Astrocyte (in vitro differentiated cells and primary cell): ENCODE measurements around the gene PKNOX2. TPM values are rescaled to one million over a fixed set of nuclear protein-coding genes. Genes with fewer than 3 reads are reported as not detected.

ENCODE experiments used
- DNase-seq: peaks from one replicate; pipeline ENCODE4 v3.0.0-alpha.2; 2010; ENCODE audit warnings: low read depth
- FAIRE-seq: peaks from 2 replicates; lab custom pipeline; 2011; peaks lifted over from hg19 to GRCh38; lab: Jason Lieb, UNC
- H2AFZ ChIP-seq: 2 replicates; pipeline ENCODE4 v1.6.0; 2012; ENCODE audit warnings: low read depth, low read length, inconsistent platforms
- H3K27ac ChIP-seq: 2 replicates; pipeline ENCODE4 v1.5.1; 2011; ENCODE audit warnings: low read depth, low read length, inconsistent platforms
- H3K27me3 ChIP-seq: 2 replicates; pipeline ENCODE4 v1.6.0; 2011; ENCODE audit warnings: low read length, inconsistent platforms; ENCODE audit not compliant: insufficient read depth
- H3K36me3 ChIP-seq: 2 replicates; pipeline ENCODE4 v1.5.1; 2011; ENCODE audit warnings: low read length, inconsistent platforms; ENCODE audit not compliant: insufficient read depth
- H3K4me1 ChIP-seq: 2 replicates; pipeline ENCODE4 v1.5.1; 2011; ENCODE audit warnings: low read length, inconsistent platforms; ENCODE audit not compliant: insufficient read depth
- H3K4me2 ChIP-seq: 2 replicates; pipeline ENCODE4 v1.6.0; 2012; ENCODE audit warnings: low read length, inconsistent platforms
- H3K4me3 ChIP-seq: 2 replicates; pipeline ENCODE4 v1.5.1; 2011; ENCODE audit warnings: low read depth, mild to moderate bottlenecking, low read length, inconsistent platforms; ENCODE audit not compliant: insufficient read depth
- H3K79me2 ChIP-seq: 2 replicates; pipeline ENCODE4 v1.6.0; 2012; ENCODE audit warnings: mild to moderate bottlenecking, low read length, inconsistent platforms; ENCODE audit not compliant: insufficient read depth
- H3K9ac ChIP-seq: 2 replicates; pipeline ENCODE4 v1.6.0; 2012; ENCODE audit warnings: mild to moderate bottlenecking, low read length, inconsistent platforms
- H3K9me3 ChIP-seq: 2 replicates; pipeline ENCODE4 v1.5.1; 2012; ENCODE audit warnings: low read depth, mild to moderate bottlenecking, low read length, inconsistent platforms; ENCODE audit not compliant: insufficient read depth
- H4K20me1 ChIP-seq: 2 replicates; pipeline ENCODE4 v1.6.0; 2012; ENCODE audit warnings: low read length, inconsistent platforms; ENCODE audit not compliant: insufficient read depth
- H3K27ac Mint-ChIP-seq: one replicate; pipeline ENCODE4 v1.8.0; 2021; ENCODE audit warnings: mild to moderate bottlenecking, mixed read lengths; ENCODE audit not compliant: unreplicated experiment
- H3K27me3 Mint-ChIP-seq: one replicate; pipeline ENCODE4 v1.8.0; 2021; ENCODE audit warnings: low read depth, mixed read lengths; ENCODE audit not compliant: unreplicated experiment
- H3K36me3 Mint-ChIP-seq: one replicate; pipeline ENCODE4 v1.8.0; 2021; ENCODE audit warnings: low read depth, mixed read lengths; ENCODE audit not compliant: unreplicated experiment
- H3K4me1 Mint-ChIP-seq: one replicate; pipeline ENCODE4 v1.8.0; 2021; ENCODE audit warnings: low read depth, mixed read lengths; ENCODE audit not compliant: unreplicated experiment
- H3K4me3 Mint-ChIP-seq: one replicate; pipeline ENCODE4 v1.8.0; 2021; ENCODE audit warnings: mild to moderate bottlenecking, moderate library complexity, mixed read lengths; ENCODE audit not compliant: unreplicated experiment
- H3K9me3 Mint-ChIP-seq: one replicate; pipeline ENCODE4 v1.8.0; 2021; ENCODE audit warnings: mild to moderate bottlenecking, mixed read lengths; ENCODE audit not compliant: unreplicated experiment
- EZH2 ChIP-seq: IDR thresholded peaks from 2 replicates; pipeline ENCODE4 v1.6.1; 2012; ENCODE audit warnings: mild to moderate bottlenecking, low read length, inconsistent platforms; ENCODE audit not compliant: insufficient read depth
- total RNA-seq: library from RNA; stranded (reverse); gene quantifications from 2 replicates; pipeline ENCODE4 v1.2.1, GENCODE V29; 2021
- TF ChIP-seq, protein P1 (sequence below): IDR thresholded peaks from 2 replicates; pipeline ENCODE4 v1.5.1; 2011; ENCODE audit warnings: low read depth, mild to moderate bottlenecking, inconsistent platforms, low read length, moderate library complexity; ENCODE audit not compliant: insufficient read depth

The PKNOX2 gene
- total RNA-seq, 1 donor from 2014 or later: 53.4 TPM

DNA sequence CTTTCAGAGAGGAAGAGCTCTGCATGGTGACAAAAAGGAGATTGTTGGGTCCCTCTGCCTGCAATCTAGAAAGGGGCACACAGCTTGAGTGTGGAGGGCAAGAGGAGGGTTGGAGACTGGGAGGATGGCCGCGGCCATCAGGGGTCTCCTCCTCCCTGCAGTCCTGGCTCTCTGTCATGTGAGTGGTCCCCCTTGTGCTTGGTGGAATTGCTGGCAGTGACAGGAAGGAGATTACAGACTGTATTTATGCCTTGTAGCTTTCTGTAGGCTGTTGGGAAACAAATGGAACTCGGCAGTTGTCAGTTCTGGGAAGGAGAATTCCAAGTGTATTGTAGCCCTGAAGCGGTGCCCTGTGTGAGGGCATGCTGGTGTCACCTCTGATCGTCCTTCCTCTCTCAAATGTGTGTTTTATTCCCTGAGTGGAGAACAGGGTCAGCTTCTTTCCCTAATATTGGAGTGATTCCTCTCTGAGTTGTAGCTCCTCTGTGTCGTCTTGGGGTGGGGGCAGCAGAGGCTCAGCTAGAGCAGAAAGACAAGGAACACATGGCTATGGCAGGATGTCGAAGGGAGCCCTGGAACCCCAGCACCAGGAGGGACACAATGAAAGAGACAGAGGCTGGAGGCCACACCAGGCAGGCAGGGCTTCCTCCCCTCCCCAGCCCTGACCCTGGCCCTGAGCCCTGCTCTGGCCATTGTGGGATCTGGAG lies 163.1 kb downstream of the PKNOX2 start:
- Histone ChIP-seq H3K4me3 (no peak overlapping the region), H3K27ac (no peak overlapping the region), H3K79me2 (no peaks in the 10 kb centered on the region), H4K20me1 (peaks cover 3% of the 10 kb centered on the region), H3K36me3 (no peaks in the 10 kb centered on the region), H2AFZ (no peak overlapping the region), H3K27me3 (no peaks in the 10 kb centered on the region), H3K9ac (no peak overlapping the region), H3K9me3 (no peaks in the 10 kb centered on the region), H3K4me2 (no peak overlapping the region), H3K4me1 (no peaks in the 10 kb centered on the region)
- FAIRE-seq (no peak), DNase-seq (no peak)
- Mint-ChIP-seq H3K27me3 (no peaks in the 10 kb centered on the region), H3K4me3 (no peak overlapping the region), H3K27ac (peak overlapping the region; percentile 29), H3K4me1 (peaks cover 22% of the 10 kb centered on the region), H3K36me3 (peaks cover 18% of the 10 kb centered on the region), H3K9me3 (no peaks in the 10 kb centered on the region)
- TF ChIP-seq, protein P1, sequence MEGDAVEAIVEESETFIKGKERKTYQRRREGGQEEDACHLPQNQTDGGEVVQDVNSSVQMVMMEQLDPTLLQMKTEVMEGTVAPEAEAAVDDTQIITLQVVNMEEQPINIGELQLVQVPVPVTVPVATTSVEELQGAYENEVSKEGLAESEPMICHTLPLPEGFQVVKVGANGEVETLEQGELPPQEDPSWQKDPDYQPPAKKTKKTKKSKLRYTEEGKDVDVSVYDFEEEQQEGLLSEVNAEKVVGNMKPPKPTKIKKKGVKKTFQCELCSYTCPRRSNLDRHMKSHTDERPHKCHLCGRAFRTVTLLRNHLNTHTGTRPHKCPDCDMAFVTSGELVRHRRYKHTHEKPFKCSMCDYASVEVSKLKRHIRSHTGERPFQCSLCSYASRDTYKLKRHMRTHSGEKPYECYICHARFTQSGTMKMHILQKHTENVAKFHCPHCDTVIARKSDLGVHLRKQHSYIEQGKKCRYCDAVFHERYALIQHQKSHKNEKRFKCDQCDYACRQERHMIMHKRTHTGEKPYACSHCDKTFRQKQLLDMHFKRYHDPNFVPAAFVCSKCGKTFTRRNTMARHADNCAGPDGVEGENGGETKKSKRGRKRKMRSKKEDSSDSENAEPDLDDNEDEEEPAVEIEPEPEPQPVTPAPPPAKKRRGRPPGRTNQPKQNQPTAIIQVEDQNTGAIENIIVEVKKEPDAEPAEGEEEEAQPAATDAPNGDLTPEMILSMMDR: no peak
- no peak for TF ChIP-seq EZH2

DNA sequence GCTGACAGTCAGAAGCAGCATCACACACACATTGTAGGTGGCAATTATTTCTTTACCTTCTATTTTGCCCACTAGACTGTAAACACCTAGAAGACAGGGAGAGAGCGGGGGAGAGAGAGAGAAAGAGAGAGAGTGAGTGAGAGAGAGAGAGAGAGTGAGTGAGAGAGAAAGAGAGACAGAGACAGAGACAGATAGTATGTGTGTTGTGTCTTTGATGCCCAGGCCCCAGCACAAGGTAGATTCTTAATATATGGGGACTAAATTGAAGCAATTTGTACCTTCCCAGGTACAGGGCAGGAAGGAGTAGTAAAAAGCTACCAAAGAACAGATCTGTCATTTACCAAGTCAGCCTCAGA lies 163.7 kb downstream of the PKNOX2 start:
- Mint-ChIP-seq H3K9me3 (no peaks in the 10 kb centered on the region), H3K4me3 (no peak overlapping the region), H3K27me3 (no peaks in the 10 kb centered on the region), H3K27ac (no peak overlapping the region), H3K4me1 (peaks cover 22% of the 10 kb centered on the region), H3K36me3 (peaks cover 23% of the 10 kb centered on the region)
- TF ChIP-seq EZH2: no peak
- TF ChIP-seq, protein P1: no peak
- no peaks in the 10 kb centered on the region for H3K36me3 ChIP-seq
- H3K4me3 ChIP-seq: no peak overlapping the region
- no peak overlapping the region for H3K27ac ChIP-seq
- peaks cover 3% of the 10 kb centered on the region for H4K20me1 ChIP-seq
- H3K79me2 ChIP-seq: no peaks in the 10 kb centered on the region
- DNase-seq (no peak), FAIRE-seq (no peak)
- no peaks in the 10 kb centered on the region for H3K9me3 ChIP-seq
- no peaks in the 10 kb centered on the region for H3K4me1 ChIP-seq
- H2AFZ ChIP-seq: no peak overlapping the region
- no peak overlapping the region for H3K4me2 ChIP-seq
- no peak overlapping the region for H3K9ac ChIP-seq
- H3K27me3 ChIP-seq: no peaks in the 10 kb centered on the region

DNA sequence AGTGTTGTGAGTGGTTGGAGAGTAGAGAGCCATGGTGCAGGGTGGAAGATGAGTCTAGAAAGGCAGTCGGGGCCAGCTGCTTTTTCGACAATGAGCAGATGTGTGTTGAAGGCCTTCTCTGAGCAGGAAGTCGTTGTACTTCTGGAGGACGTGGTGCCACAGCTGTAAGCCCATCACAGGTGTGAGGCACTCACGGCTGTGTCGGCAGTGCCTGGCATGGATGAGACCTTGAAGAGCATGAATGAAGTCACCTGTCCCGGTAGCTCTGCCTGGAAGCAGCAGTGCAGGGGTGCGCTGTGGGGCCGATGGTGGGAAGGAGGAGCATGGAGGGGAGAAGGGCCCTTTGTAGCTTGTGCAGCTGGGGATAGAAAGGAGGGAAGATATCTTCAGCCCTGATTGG lies 165.2 kb downstream of the PKNOX2 start:
- Histone ChIP-seq H3K4me2 (no peak overlapping the region), H3K79me2 (no peaks in the 10 kb centered on the region), H3K36me3 (no peaks in the 10 kb centered on the region), H3K4me1 (no peaks in the 10 kb centered on the region), H3K27me3 (no peaks in the 10 kb centered on the region), H3K9ac (no peak overlapping the region), H3K4me3 (no peak overlapping the region), H2AFZ (no peak overlapping the region), H3K9me3 (no peaks in the 10 kb centered on the region), H3K27ac (no peak overlapping the region), H4K20me1 (peaks cover 3% of the 10 kb centered on the region)
- no peak overlapping the region for H3K4me3 Mint-ChIP-seq
- TF ChIP-seq EZH2: no peak
- TF ChIP-seq, protein P1: no peak
- H3K27ac Mint-ChIP-seq: peak overlapping the region; percentile 6
- H3K9me3 Mint-ChIP-seq: no peaks in the 10 kb centered on the region
- H3K27me3 Mint-ChIP-seq: no peaks in the 10 kb centered on the region
- peaks cover 34% of the 10 kb centered on the region for H3K36me3 Mint-ChIP-seq
- peaks cover 21% of the 10 kb centered on the region for H3K4me1 Mint-ChIP-seq
- no peak for FAIRE-seq
- DNase-seq: no peak
